GM12891 (cell line): Measurements from ENCODE around the gene SLC24A3.

Source experiments
- POLR2A ChIP-seq: IDR thresholded peaks from 2 replicates; pipeline ENCODE4 v1.6.1; 2011; ENCODE audit warnings: low read depth, low read length, control low read depth
- POLR2AphosphoS5 ChIP-seq: IDR thresholded peaks from 2 replicates; pipeline ENCODE4 v1.6.1; 2011; ENCODE audit warnings: low read depth, low read length, control low read depth
- SPI1 ChIP-seq: IDR thresholded peaks from 2 replicates; pipeline ENCODE4 v1.6.1; 2011; ENCODE audit warnings: low read depth, low read length, control low read depth
- TAF1 ChIP-seq: IDR thresholded peaks from 2 replicates; pipeline ENCODE4 v1.6.1; 2011; ENCODE audit warnings: low read depth, low read length, control low read depth

DNA sequence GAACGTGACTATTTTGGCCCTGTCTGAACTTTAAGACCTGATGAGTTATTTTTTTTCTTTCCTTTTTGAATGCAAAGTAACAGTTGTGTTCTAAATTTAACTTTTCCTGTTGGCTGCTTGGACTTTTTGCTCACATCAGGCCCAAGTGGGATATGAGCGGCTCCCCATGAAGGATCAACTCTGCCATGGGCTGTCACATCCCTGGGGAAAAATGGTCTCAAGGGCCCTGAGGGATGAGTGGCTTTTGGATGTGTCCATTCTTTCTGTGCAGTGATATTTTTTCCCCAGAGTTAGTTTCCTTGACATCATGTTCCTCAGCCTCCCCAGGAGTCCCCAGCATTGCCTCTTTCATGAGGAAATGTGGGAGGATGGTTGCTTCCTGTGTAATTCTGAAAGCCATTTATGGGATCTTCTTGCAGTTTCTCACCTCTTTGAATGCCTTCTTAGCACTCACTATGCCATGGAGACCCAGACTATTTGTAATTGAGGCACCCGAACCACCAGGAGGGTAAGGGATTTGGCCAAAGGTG, 92.5 kb downstream of the SLC24A3 start:
- TF ChIP-seq POLR2AphosphoS5 (no peak), TAF1 (no peak), POLR2A (no peak), SPI1 (no peak)
